CD4-positive, alpha-beta T cell (primary cell): ENCODE results near the gene CXXC5. TPM values are rescaled to one million over a fixed set of nuclear protein-coding genes. Genes with fewer than 3 reads are reported as not detected.
"Not testable (repeated sequence)": the region's sequence is repeated elsewhere in the genome, so short reads cannot be mapped to it uniquely, and the experiment has no call there.

ENCODE experiments used
- ATAC-seq: fragments of 200-7000 bp; cut with Tn5 transposase; one replicate; pipeline ENCODE4 v1.10.0; 2022; ENCODE audit warnings: mild to moderate bottlenecking; ENCODE audit not compliant: poor library complexity
- CTCF ChIA-PET: fragments of 350-600 bp; sonication (Branson Sonifier 250); formaldehyde crosslinking; loops from one replicate; lab custom pipeline; 2021; ENCODE audit warnings: antibody characterized with exemption, inconsistent platforms; lab: Charles Lee
- POLR2A ChIA-PET: fragments of 350-600 bp; sonication (Branson Sonifier 250); formaldehyde crosslinking; loops from one replicate; lab custom pipeline; 2021; ENCODE audit warnings: antibody characterized with exemption, inconsistent platforms; lab: Charles Lee
- DNase-seq, 14 experiments: peaks; one replicate each; pipeline ENCODE4 v3.0.0-alpha.2; 2013 to 2020; ENCODE audit warnings: mixed read lengths in 2 of 14
- H3K27ac ChIP-seq, 2 donors: one replicate each; pipeline versions ENCODE4 v1.5.1 to v1.7.0; 2013; ENCODE audit warnings: low read length in 2 of 2, low read depth in 1 of 2, mild to moderate bottlenecking in 1 of 2
- H3K27me3 ChIP-seq, 2 experiments: 1 replicate in 1 of 2; 2 replicates in 1 of 2; pipeline versions ENCODE4 v1.6.1 to v1.7.0; 2013; ENCODE audit warnings: low read length in 2 of 2, control low read depth in 1 of 2, mild to moderate bottlenecking in 1 of 2, moderate library complexity in 1 of 2; ENCODE audit not compliant: insufficient read depth in 2 of 2, control insufficient read depth in 1 of 2
- H3K36me3 ChIP-seq: one replicate; pipeline ENCODE4 v1.6.1; 2013; ENCODE audit warnings: low read length, control low read depth; ENCODE audit not compliant: insufficient read depth
- H3K4me1 ChIP-seq: one replicate; pipeline ENCODE4 v1.6.1; 2013; ENCODE audit warnings: low read length, control low read depth; ENCODE audit not compliant: insufficient read depth
- H3K4me3 ChIP-seq: one replicate; pipeline ENCODE4 v1.5.1; 2013; ENCODE audit warnings: mild to moderate bottlenecking, low read length, moderate library complexity
- H3K9me3 ChIP-seq, 2 experiments: 1 replicate in 1 of 2; 2 replicates in 1 of 2; pipeline versions ENCODE4 v1.6.1 to v1.7.0; 2013; ENCODE audit warnings: low read length in 2 of 2, mild to moderate bottlenecking in 2 of 2, control low read depth in 1 of 2, moderate library complexity in 1 of 2; ENCODE audit not compliant: control insufficient read depth in 1 of 2, insufficient read depth in 1 of 2
- H3K27ac Mint-ChIP-seq: one replicate; pipeline ENCODE4 v1.8.0; 2020; ENCODE audit warnings: mixed read lengths
- H3K27me3 Mint-ChIP-seq: one replicate; pipeline ENCODE4 v1.8.0; 2021; ENCODE audit warnings: mixed read lengths
- H3K36me3 Mint-ChIP-seq: one replicate; pipeline ENCODE4 v1.8.0; 2021; ENCODE audit warnings: low read depth, mixed read lengths
- H3K4me1 Mint-ChIP-seq: one replicate; pipeline ENCODE4 v1.8.0; 2021; ENCODE audit warnings: low read depth, mixed read lengths
- H3K4me3 Mint-ChIP-seq: one replicate; pipeline ENCODE4 v1.8.0; 2020; ENCODE audit warnings: mild to moderate bottlenecking, mixed read lengths
- H3K9me3 Mint-ChIP-seq: one replicate; pipeline ENCODE4 v1.8.0; 2020; ENCODE audit warnings: mixed read lengths
- intact Hi-C, 2 experiments: fragments of 100-400 bp; cut with DNase I in 1 of 2; cut with micrococcal nuclease in 1 of 2; formaldehyde crosslinking; loops; one replicate each; pipeline versions ENCODE4 v1.15.1 to v1.9.0; 2023 to 2025; cut with DNase I, micrococcal nuclease
- total RNA-seq, 174 experiments: library from RNA in 2 of 174; stranded (reverse) in 2 of 174; gene quantifications; one replicate each; pipeline ENCODE4 v1.2.3 and lab custom pipeline; 2021 to 2026
- TF ChIP-seq, protein P1 (sequence below): fragments of 200-600 bp; IDR thresholded peaks from one replicate; pipeline ENCODE4 v1.8.0; 2022; ENCODE audit warnings: antibody characterized with exemption, mild to moderate bottlenecking

Gene CXXC5
- total RNA-seq, 2 experiments from 2014 or later, result 1.9 to 2.7 TPM

DNA sequence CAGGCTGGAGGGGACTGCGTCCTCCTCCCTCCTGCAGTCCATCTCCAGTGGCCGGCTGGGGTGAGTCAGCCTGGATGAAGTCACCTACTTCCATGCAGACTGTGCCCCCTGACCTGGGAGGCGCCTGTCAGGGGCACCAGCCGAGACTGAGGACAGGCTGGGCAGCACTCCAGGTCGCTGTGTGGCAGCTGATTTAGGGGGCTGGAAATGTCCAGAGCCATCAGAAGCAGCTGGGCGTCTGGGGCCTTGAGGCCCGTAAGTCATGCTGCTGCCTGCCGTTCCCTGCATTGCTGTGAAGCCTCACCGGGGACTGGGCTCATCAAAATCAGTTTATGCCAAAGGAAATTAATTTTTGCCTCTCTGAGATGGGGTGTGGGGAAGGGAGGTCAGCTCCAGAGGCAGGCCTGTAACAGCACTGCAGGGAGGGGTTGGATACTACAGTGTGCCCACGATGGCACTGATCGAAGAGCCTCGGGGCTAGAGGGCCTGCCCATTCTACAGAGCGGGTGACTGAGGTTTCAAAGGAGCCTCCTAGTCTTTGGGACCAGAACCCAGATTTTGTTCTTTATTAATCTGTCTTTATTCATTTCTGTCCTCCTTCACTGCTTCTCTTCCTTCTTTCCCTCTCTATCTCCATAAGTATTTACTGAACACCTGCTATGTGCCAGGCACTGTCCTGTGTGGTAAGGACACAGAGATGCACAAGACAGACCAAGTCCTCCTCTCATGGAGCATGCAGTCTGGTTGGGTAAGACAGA is 77.1 kb downstream of the CXXC5 start:
- no peaks in the 10 kb centered on the region for H3K36me3 Mint-ChIP-seq
- Histone ChIP-seq H3K4me3 (no peak overlapping the region), H3K27me3 (no peaks in the 10 kb centered on the region), H3K4me1 (no peaks in the 10 kb centered on the region), H3K9me3 (peaks cover 0 to 3% of the 10 kb centered on the region in 2 experiments), H3K27ac (no peak overlapping the region), H3K36me3 (no peaks in the 10 kb centered on the region)
- intact Hi-C loops, result no loop called here
- CTCF ChIA-PET, result interaction anchor here (1.1 kb wide), 1 partner anchor 40 kb away, joined by 3 read pairs; no protein-coding TSS in a partner anchor
- H3K27me3 Mint-ChIP-seq, result no peaks in the 10 kb centered on the region
- peak in 1 of 14 experiments; percentile 4 for DNase-seq
- POLR2A ChIA-PET, result no interaction called here
- no peak overlapping the region for H3K4me3 Mint-ChIP-seq
- H3K4me1 Mint-ChIP-seq, result no peaks in the 10 kb centered on the region
- TF ChIP-seq, protein P1, sequence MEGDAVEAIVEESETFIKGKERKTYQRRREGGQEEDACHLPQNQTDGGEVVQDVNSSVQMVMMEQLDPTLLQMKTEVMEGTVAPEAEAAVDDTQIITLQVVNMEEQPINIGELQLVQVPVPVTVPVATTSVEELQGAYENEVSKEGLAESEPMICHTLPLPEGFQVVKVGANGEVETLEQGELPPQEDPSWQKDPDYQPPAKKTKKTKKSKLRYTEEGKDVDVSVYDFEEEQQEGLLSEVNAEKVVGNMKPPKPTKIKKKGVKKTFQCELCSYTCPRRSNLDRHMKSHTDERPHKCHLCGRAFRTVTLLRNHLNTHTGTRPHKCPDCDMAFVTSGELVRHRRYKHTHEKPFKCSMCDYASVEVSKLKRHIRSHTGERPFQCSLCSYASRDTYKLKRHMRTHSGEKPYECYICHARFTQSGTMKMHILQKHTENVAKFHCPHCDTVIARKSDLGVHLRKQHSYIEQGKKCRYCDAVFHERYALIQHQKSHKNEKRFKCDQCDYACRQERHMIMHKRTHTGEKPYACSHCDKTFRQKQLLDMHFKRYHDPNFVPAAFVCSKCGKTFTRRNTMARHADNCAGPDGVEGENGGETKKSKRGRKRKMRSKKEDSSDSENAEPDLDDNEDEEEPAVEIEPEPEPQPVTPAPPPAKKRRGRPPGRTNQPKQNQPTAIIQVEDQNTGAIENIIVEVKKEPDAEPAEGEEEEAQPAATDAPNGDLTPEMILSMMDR, result no peak
- no peak for ATAC-seq
- no peak overlapping the region for H3K27ac Mint-ChIP-seq
- no peaks in the 10 kb centered on the region for H3K9me3 Mint-ChIP-seq

DNA sequence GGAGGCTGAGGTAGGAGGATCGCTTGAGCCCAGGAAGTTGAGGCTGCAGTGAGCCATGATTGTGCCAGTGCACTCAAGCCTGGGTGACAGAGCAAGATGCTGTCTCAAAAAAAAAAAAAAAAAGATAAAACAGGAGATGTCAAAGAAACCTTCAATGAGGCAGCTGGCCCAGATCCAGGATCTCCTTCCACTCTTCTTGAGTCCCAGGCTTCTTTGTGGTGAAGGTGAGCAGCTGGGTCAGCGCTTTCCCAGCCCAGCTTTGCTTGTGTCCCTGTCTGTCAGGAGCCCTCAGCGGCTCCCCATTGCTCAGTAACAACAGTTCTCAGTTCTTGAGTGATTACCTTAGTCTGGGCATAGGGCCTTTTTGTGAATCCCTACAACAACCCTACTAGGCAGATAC is 78.1 kb downstream of the CXXC5 start:
- no peak for DNase-seq
- ChIA-PET CTCF (interaction anchor here (1.1 kb wide), 1 partner anchor 39 kb away, joined by 3 read pairs; no protein-coding TSS in a partner anchor), POLR2A (no interaction called here)
- ATAC-seq, result no peak
- Mint-ChIP-seq H3K4me1 (no peaks in the 10 kb centered on the region), H3K4me3 (no peak overlapping the region), H3K36me3 (no peaks in the 10 kb centered on the region), H3K9me3 (no peaks in the 10 kb centered on the region), H3K27me3 (no peaks in the 10 kb centered on the region), H3K27ac (no peak overlapping the region)
- Histone ChIP-seq H3K4me3 (no peak overlapping the region), H3K36me3 (no peaks in the 10 kb centered on the region), H3K9me3 (no peaks in the 10 kb centered on the region), H3K27me3 (no peaks in the 10 kb centered on the region), H3K4me1 (no peaks in the 10 kb centered on the region), H3K27ac (no peak overlapping the region)
- TF ChIP-seq, protein P1, result no peak
- intact Hi-C loops, result no loop called here

DNA sequence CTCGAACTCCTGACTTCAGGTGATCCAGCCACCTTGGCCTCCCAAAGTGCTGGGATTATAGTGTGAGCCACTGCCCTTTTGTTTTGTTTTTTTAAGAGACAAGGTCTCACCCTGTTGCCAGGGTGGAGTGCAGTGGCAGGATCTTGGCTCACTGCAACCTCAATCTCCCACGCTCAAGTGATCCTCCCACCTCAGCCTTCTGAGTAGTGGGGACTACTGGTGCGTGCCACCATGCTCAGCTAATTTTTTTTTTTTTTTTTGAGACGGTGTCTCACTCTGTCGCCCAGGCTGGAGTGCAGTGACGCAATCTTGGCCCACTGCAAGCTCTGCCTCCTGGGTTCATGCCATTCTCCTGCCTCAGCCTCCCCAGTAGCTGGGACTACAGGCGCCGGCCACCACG is 79.5 kb downstream of the CXXC5 start:
- H3K27me3 ChIP-seq, H3K4me1 Mint-ChIP-seq, H3K4me1 ChIP-seq, H3K4me3 Mint-ChIP-seq, H3K27me3 Mint-ChIP-seq, H3K36me3 ChIP-seq, H3K27ac ChIP-seq, H3K27ac Mint-ChIP-seq, CTCF ChIA-PET, H3K9me3 Mint-ChIP-seq, H3K36me3 Mint-ChIP-seq, H3K4me3 ChIP-seq, ATAC-seq, H3K9me3 ChIP-seq, POLR2A ChIA-PET, intact Hi-C loops: not testable (repeated sequence)
- DNase-seq, result peak in 1 of 14 experiments; percentile 1
